HepG2 (cell line): ENCODE data around the gene TRPC6.

ENCODE experiments used
- FOXM1 ChIP-seq: sonication (generic); formaldehyde crosslinking; IDR thresholded peaks from 2 replicates; pipeline ENCODE4 v1.5.0; 2020; ENCODE audit warnings: missing genetic modification reagents
- PAWR ChIP-seq: sonication (generic); formaldehyde crosslinking; IDR thresholded peaks from 2 replicates; pipeline ENCODE4 v1.4.0; 2020; ENCODE audit warnings: missing genetic modification reagents, mild to moderate bottlenecking, borderline replicate concordance
- POLR2A ChIP-seq, 2 experiments: IDR thresholded peaks; 2 replicates each; pipeline ENCODE4 v1.6.1; 2011; ENCODE audit warnings: low read depth in 2 of 2, low read length in 2 of 2, mild to moderate bottlenecking in 1 of 2, moderate library complexity in 1 of 2; ENCODE audit not compliant: insufficient read depth in 1 of 2
- ZNF720 ChIP-seq: sonication (generic); formaldehyde crosslinking; IDR thresholded peaks from 2 replicates; pipeline ENCODE4 v1.4.0; 2020; ENCODE audit warnings: missing genetic modification reagents
- TF ChIP-seq, protein P1 (sequence below): sonication (generic); formaldehyde crosslinking; IDR thresholded peaks from 2 replicates; pipeline ENCODE4 v1.5.0; 2020; ENCODE audit warnings: mild to moderate bottlenecking, missing genetic modification reagents, moderate library complexity

DNA sequence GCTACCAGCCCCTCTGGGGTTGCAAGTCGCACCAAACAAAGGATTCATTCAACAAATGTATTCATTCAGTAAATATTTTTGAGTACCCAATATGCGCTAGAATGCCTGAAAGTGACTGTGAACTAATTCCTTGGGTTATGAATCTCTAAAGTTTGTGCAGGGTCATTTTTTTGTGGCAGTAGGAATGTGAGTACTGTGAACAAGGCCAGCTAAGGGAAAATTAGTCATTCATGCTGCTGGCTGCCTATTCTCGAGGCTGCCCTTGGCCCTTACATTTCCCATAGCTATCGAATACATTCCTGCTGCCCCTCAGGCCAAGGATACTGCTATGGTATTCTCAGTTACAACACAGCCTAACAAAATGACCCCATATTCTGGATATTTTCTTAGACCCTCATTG is 141.6 kb downstream of the TRPC6 start:
- no peak for TF ChIP-seq FOXM1 (CRISPR knock-in tag)
- TF ChIP-seq PAWR (CRISPR knock-in tag) = no peak
- no peak for TF ChIP-seq ZNF720 (CRISPR knock-in tag)
- TF ChIP-seq POLR2A (IDR thresholded peaks at IDR 0.05; ENCODE audit: insufficient read depth in 1 of 2, low read depth in 2 of 2, low read length in 2 of 2) = no peak
- TF ChIP-seq, protein P1, sequence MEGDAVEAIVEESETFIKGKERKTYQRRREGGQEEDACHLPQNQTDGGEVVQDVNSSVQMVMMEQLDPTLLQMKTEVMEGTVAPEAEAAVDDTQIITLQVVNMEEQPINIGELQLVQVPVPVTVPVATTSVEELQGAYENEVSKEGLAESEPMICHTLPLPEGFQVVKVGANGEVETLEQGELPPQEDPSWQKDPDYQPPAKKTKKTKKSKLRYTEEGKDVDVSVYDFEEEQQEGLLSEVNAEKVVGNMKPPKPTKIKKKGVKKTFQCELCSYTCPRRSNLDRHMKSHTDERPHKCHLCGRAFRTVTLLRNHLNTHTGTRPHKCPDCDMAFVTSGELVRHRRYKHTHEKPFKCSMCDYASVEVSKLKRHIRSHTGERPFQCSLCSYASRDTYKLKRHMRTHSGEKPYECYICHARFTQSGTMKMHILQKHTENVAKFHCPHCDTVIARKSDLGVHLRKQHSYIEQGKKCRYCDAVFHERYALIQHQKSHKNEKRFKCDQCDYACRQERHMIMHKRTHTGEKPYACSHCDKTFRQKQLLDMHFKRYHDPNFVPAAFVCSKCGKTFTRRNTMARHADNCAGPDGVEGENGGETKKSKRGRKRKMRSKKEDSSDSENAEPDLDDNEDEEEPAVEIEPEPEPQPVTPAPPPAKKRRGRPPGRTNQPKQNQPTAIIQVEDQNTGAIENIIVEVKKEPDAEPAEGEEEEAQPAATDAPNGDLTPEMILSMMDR = no peak
